Measurements from ENCODE around the gene CDC25C. TPM values are rescaled to one million over a fixed set of nuclear protein-coding genes. Genes with fewer than 3 reads are reported as not detected.

Gene CDC25C
- total RNA-seq, 2 experiments from 2014 or later, result not detected

- CTCF ChIA-PET, result no interaction called here
- intact Hi-C loops (cut with DNase I, micrococcal nuclease), result no loop called here
- Histone ChIP-seq H3K27ac (ENCODE audit: low read depth in 1 of 2, low read length in 2 of 2) (no peak overlapping the region), H3K4me3 (ENCODE audit: low read length) (peak overlapping the region; percentile 12), H3K9me3 (ENCODE audit: control insufficient read depth in 1 of 2, insufficient read depth in 1 of 2, low read length in 2 of 2) (peaks cover 0 to 8% of the 10 kb centered on the region in 2 experiments), H3K4me1 (ENCODE audit: insufficient read depth, low read length) (peaks cover 13% of the 10 kb centered on the region), H3K27me3 (ENCODE audit: control insufficient read depth in 1 of 2, insufficient read depth in 2 of 2, low read length in 2 of 2) (peaks cover 39 to 40% of the 10 kb centered on the region in 2 experiments), H3K36me3 (ENCODE audit: insufficient read depth, low read length) (no peaks in the 10 kb centered on the region)
- POLR2A ChIA-PET, result no interaction called here
- Mint-ChIP-seq H3K27me3 (peaks cover 67% of the 10 kb centered on the region), H3K4me3 (peak overlapping the region; percentile 74), H3K4me1 (ENCODE audit: low read depth) (peaks cover 17% of the 10 kb centered on the region), H3K36me3 (ENCODE audit: low read depth) (no peaks in the 10 kb centered on the region), H3K9me3 (no peaks in the 10 kb centered on the region), H3K27ac (no peak overlapping the region)
- DNase-seq, result peak in 3 of 14 experiments; percentile 3 to 31 (median 24)
- TF ChIP-seq CTCF (IDR thresholded peaks at IDR 0.05), result no peak
- ATAC-seq (ENCODE audit: poor library complexity), result peak; percentile 29
These were observed 89.7 kb downstream of the CDC25C start for GRCh38 chr5:138241688-138242571.

- Mint-ChIP-seq H3K27ac (no peak overlapping the region), H3K36me3 (ENCODE audit: low read depth) (no peaks in the 10 kb centered on the region), H3K4me3 (no peak overlapping the region), H3K4me1 (ENCODE audit: low read depth) (peaks cover 17% of the 10 kb centered on the region), H3K27me3 (peaks cover 63% of the 10 kb centered on the region), H3K9me3 (no peaks in the 10 kb centered on the region)
- CTCF ChIA-PET, result no interaction called here
- H3K4me3 ChIP-seq (ENCODE audit: low read length), result no peak overlapping the region
- intact Hi-C loops (cut with DNase I, micrococcal nuclease), result no loop called here
- peaks cover 0 to 8% of the 10 kb centered on the region in 2 experiments for H3K9me3 ChIP-seq (ENCODE audit: control insufficient read depth in 1 of 2, insufficient read depth in 1 of 2, low read length in 2 of 2)
- POLR2A ChIA-PET, result no interaction called here
- no peak for TF ChIP-seq CTCF (IDR thresholded peaks at IDR 0.05)
- no peak for DNase-seq
- peaks cover 13% of the 10 kb centered on the region for H3K4me1 ChIP-seq (ENCODE audit: insufficient read depth, low read length)
- no peaks in the 10 kb centered on the region for H3K36me3 ChIP-seq (ENCODE audit: insufficient read depth, low read length)
- no peak for ATAC-seq (ENCODE audit: poor library complexity)
- H3K27me3 ChIP-seq (ENCODE audit: control insufficient read depth in 1 of 2, insufficient read depth in 2 of 2, low read length in 2 of 2), result peaks cover 39 to 40% of the 10 kb centered on the region in 2 experiments
- H3K27ac ChIP-seq (ENCODE audit: low read depth in 1 of 2, low read length in 2 of 2), result no peak overlapping the region
These were observed 90.8 kb downstream of the CDC25C start for GRCh38 chr5:138240650-138241385.

GRCh38 chr5:138238034-138238433 lies 93.6 kb downstream of the CDC25C start:
- no peak for TF ChIP-seq CTCF (IDR thresholded peaks at IDR 0.05)
- ATAC-seq (ENCODE audit: poor library complexity) (no peak), DNase-seq (no peak)
- Histone ChIP-seq H3K4me3 (ENCODE audit: low read length) (no peak overlapping the region), H3K9me3 (ENCODE audit: control insufficient read depth in 1 of 2, insufficient read depth in 1 of 2, low read length in 2 of 2) (peaks cover 0 to 8% of the 10 kb centered on the region in 2 experiments), H3K36me3 (ENCODE audit: insufficient read depth, low read length) (no peaks in the 10 kb centered on the region), H3K27ac (ENCODE audit: low read depth in 1 of 2, low read length in 2 of 2) (no peak overlapping the region), H3K4me1 (ENCODE audit: insufficient read depth, low read length) (peaks cover 13% of the 10 kb centered on the region), H3K27me3 (ENCODE audit: control insufficient read depth in 1 of 2, insufficient read depth in 2 of 2, low read length in 2 of 2) (peaks cover 31 to 39% of the 10 kb centered on the region in 2 experiments)
- Mint-ChIP-seq H3K36me3 (ENCODE audit: low read depth) (no peaks in the 10 kb centered on the region), H3K9me3 (no peaks in the 10 kb centered on the region), H3K27me3 (peaks cover 54% of the 10 kb centered on the region), H3K4me1 (ENCODE audit: low read depth) (peaks cover 17% of the 10 kb centered on the region), H3K4me3 (no peak overlapping the region), H3K27ac (no peak overlapping the region)
- POLR2A ChIA-PET, result no interaction called here
- CTCF ChIA-PET, result no interaction called here
- intact Hi-C loops (cut with DNase I, micrococcal nuclease), result no loop called here

Other genes with a start within 250 kb of the CDC25C start
- not detected for gene WNT8A, start 247.8 kb downstream of the CDC25C start, total RNA-seq
- not detected for gene NME5, start 192.4 kb downstream of the CDC25C start, total RNA-seq
- gene BRD8, start 153.2 kb downstream of the CDC25C start, total RNA-seq, result 1 to 10 TPM; 6.9 to 9.6 TPM
- gene KIF20A, start 152.7 kb downstream of the CDC25C start, total RNA-seq, result not detected
- 10 to 100 TPM; 14.2 to 15.6 TPM for gene CDC23, start 118.5 kb downstream of the CDC25C start, total RNA-seq
- gene GFRA3, start 57.2 kb downstream of the CDC25C start, total RNA-seq, result not detected
- 10 to 100 TPM; 81.0 to 83.8 TPM for gene FAM53C, start 6.5 kb upstream of the CDC25C start, total RNA-seq
- gene KDM3B, start 20.9 kb upstream of the CDC25C start, total RNA-seq, result 10 to 100 TPM; 59.5 to 66.0 TPM
- under 1 TPM; 0.33 to 0.34 TPM for gene REEP2, start 107.3 kb upstream of the CDC25C start, total RNA-seq
- gene EGR1, start 133.7 kb upstream of the CDC25C start, total RNA-seq, result 1 to 10 TPM; 5.7 to 6.2 TPM
- 100 to 1,000 TPM; 178 to 187 TPM for gene ETF1, start 211.4 kb upstream of the CDC25C start, total RNA-seq
- gene HSPA9, start 243.6 kb upstream of the CDC25C start, total RNA-seq, result 100 to 1,000 TPM; 354 to 366 TPM